Coronary artery (tissue), 2 donors: ENCODE data around the gene ZNF646.

Experiments used
- DNase-seq: peaks from one replicate; pipeline ENCODE4 v3.0.0-alpha.2; 2017; ENCODE audit warnings: low spot score
- H3K27ac ChIP-seq, 2 donors: fragments of 200-600 bp; sonication (generic); one replicate each; pipeline ENCODE4 v1.5.1; 2016 to 2019
- H3K4me3 ChIP-seq: fragments of 200-600 bp; sonication (generic); 2 replicates; pipeline ENCODE4 v1.5.1; 2016; ENCODE audit warnings: mild to moderate bottlenecking, moderate library complexity
- CTCF ChIP-seq: fragments of 200-600 bp; sonication (generic); IDR thresholded peaks from one replicate; pipeline ENCODE4 v1.5.1; 2019; ENCODE audit warnings: antibody characterized with exemption

Gene ZNF646

GRCh38 chr16:31113121-31114120 lies 39.2 kb downstream of the ZNF646 start:
- no peak for DNase-seq
- Histone ChIP-seq H3K4me3 (no peak overlapping the region), H3K27ac (peak overlapping the region in 1 of 2 donors; percentile 60)
- TF ChIP-seq CTCF = no peak

- Histone ChIP-seq H3K4me3 (no peak overlapping the region), H3K27ac (peak overlapping the region in 1 of 2 donors; percentile 60)
- DNase-seq = no peak
- no peak for TF ChIP-seq CTCF
Observed at GRCh38 chr16:31114468-31114867, 40.2 kb downstream of the ZNF646 start.

GRCh38 chr16:31117384-31118222 lies 43.4 kb downstream of the ZNF646 start, which contains the start of gene KAT8:
Gene KAT8, plus strand, starts transcription at chr16:31117664. Its CDS starts 18 bp downstream, at chr16:31117682.
- DNase-seq = peak; percentile 99
- Histone ChIP-seq H3K4me3 (peak within 1 kb of the TSS; percentile 99), H3K27ac (peak within 1 kb of the TSS; percentile 97 to 100)
- no peak for TF ChIP-seq CTCF

GRCh38 chr16:31118223-31119155 lies 44.3 kb downstream of the ZNF646 start:
- peak overlapping the region; percentile 97 to 100 for H3K27ac ChIP-seq
- TF ChIP-seq CTCF = no peak
- H3K4me3 ChIP-seq = peak overlapping the region; percentile 99
- no peak for DNase-seq

- no peak for DNase-seq
- TF ChIP-seq CTCF = no peak
- H3K27ac ChIP-seq = peak overlapping the region in 1 of 2 donors; percentile 56
- no peak overlapping the region for H3K4me3 ChIP-seq
Observed at GRCh38 chr16:31120129-31120528, 45.9 kb downstream of the ZNF646 start.

- Histone ChIP-seq H3K4me3 (no peak overlapping the region), H3K27ac (no peak overlapping the region)
- DNase-seq = no peak
- TF ChIP-seq CTCF = no peak
Observed at GRCh38 chr16:31125844-31126243, 51.6 kb downstream of the ZNF646 start.
